ENCODE data around the gene CBFB. TPM values are rescaled to one million over a fixed set of nuclear protein-coding genes. Genes with fewer than 3 reads are reported as not detected.
"Not testable (repeated sequence)": the region's sequence is repeated elsewhere in the genome, so short reads cannot be mapped to it uniquely, and the experiment has no call there.

Gene CBFB
- total RNA-seq, 2 experiments from 2014 or later = 236 to 238 TPM

DNA sequence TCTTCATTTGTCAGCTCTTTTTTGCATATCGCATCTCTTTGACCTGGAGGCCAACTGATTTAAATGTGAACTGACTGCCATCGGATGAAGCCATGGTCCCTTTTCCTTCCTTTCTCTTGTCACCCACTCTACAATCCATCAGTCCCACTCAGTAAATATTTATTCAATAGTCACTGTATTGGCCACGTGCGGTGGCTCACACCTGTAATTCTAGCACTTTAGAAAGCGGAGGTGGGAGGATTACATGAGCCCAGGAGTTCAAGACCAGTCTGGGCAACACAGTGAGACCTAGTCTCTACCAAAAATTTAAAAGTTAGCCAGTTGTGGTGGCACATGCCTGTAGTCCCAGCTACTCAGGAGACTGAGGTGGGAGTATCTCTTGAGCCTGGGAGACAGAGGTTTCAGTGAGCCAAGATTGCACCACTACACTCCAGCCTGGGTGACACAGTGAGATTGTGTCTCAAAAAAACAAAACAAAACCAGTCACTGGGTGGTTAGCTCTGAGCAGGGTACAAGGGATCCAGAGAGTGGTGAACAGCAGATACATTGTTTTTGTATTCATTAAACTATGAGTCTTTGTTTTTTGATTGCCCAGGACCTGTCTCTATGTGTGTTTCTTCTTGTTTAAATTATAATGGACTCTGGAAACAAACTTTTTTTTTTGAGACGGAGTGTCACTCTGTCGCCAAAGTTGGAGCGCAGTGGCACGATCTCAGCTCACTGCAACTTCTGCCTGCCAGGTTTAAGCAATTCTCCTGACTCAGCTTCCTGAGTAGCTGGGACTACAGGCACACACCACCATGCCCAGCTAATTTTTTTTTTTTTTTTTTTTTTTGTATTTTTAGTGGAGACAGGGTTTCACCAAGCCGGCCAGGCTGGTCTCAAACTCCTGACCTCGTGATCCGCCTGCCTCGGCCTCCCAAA lies 87.7 kb downstream of the CBFB start:
- no peak overlapping the region for H3K27ac Mint-ChIP-seq
- no peak for DNase-seq
- H3K27me3 Mint-ChIP-seq = no peaks in the 10 kb centered on the region
- ChIA-PET CTCF (interaction anchor here (0.9 to 2.0 kb wide), 4 partner anchors 13 to 156 kb away, joined by 3 to 7 read pairs (median 5); partner anchors contain the start of gene CES3), POLR2A (interaction anchor here (1.0 kb wide), 1 partner anchor 99 kb away, joined by 3 read pairs; no protein-coding TSS in a partner anchor)
- H3K4me3 Mint-ChIP-seq = no peak overlapping the region
- H3K9me3 Mint-ChIP-seq = no peaks in the 10 kb centered on the region
- peaks cover 15% of the 10 kb centered on the region for H3K36me3 Mint-ChIP-seq (ENCODE audit: low read depth)
- peaks cover 18% of the 10 kb centered on the region for H3K4me1 Mint-ChIP-seq

DNA sequence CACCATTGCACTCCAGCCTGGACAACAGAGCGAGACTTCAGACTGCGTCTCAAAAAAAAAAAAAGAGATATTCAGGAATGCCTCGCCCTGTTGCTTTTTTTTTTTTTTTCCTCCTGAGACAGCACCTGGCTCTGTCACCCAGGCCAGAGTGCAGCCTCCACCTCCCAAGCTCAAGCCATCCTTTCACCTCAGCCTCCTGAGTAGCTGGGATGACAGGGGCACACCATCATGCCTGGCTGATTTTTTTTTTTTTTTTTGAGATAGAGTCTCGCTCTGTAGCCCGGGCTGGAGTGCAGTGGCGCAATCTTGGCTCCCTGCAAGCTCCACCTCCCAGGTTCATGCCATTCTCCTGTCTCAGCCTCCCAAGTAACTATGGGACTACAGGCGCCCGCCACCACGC lies 88.8 kb downstream of the CBFB start:
- Mint-ChIP-seq H3K27ac (no peak overlapping the region), H3K36me3 (ENCODE audit: low read depth) (peaks cover 18% of the 10 kb centered on the region), H3K4me1 (peaks cover 12% of the 10 kb centered on the region), H3K27me3 (no peaks in the 10 kb centered on the region), H3K4me3 (no peak overlapping the region), H3K9me3 (no peaks in the 10 kb centered on the region)
- POLR2A ChIA-PET = no interaction called here
- CTCF ChIA-PET = interaction anchor here (0.6 to 1.8 kb wide), 3 partner anchors 14 to 196 kb away, joined by 3 to 6 read pairs (median 4); no protein-coding TSS in a partner anchor
- DNase-seq = no peak

DNA sequence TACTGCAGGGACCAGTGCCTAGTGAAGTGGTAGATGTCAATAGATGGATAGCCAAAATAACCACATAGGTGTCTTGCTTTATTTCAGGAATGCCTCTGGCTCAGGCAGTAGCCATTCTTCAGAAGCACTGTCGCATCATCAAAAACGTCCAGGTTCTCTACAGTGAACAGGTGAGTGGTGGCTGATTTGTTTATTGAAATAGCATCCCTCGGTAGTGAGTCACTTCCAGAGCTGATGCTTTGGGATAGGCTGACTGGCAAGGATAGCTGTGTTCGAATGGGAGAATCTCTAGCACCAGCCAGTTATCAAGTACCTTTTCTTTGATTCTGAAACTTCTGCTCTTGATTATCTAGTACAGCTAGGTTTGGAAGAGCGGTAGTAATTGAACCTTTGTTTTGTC lies 91.1 kb downstream of the CBFB start:
- Mint-ChIP-seq H3K9me3 (no peaks in the 10 kb centered on the region), H3K4me1 (peaks cover 7% of the 10 kb centered on the region), H3K27ac (no peak overlapping the region), H3K4me3 (no peak overlapping the region), H3K36me3 (ENCODE audit: low read depth) (peaks cover 25% of the 10 kb centered on the region), H3K27me3 (no peaks in the 10 kb centered on the region)
- no peak for DNase-seq
- ChIA-PET CTCF (interaction anchor here (1.0 to 2.1 kb wide), 3 partner anchors 10 to 159 kb away, joined by 4 to 5 read pairs (median 5); partner anchors contain the start of genes CES3 and PHAF1), POLR2A (no interaction called here)

GRCh38 chr16:67122799-67123198 lies 93.8 kb downstream of the CBFB start:
- CTCF ChIA-PET, H3K9me3 Mint-ChIP-seq, H3K4me3 Mint-ChIP-seq, H3K4me1 Mint-ChIP-seq, POLR2A ChIA-PET, H3K27me3 Mint-ChIP-seq, DNase-seq, H3K27ac Mint-ChIP-seq: not testable (repeated sequence)
- peaks cover 30% of the 10 kb centered on the region for H3K36me3 Mint-ChIP-seq (ENCODE audit: low read depth)

- ChIA-PET CTCF (interaction anchor here (0.9 kb wide), 1 partner anchor 171 kb away, joined by 4 read pairs; no protein-coding TSS in a partner anchor), POLR2A (interaction anchor here (0.7 kb wide), 1 partner anchor 234 kb away, joined by 3 read pairs; no protein-coding TSS in a partner anchor)
- H3K36me3 Mint-ChIP-seq (ENCODE audit: low read depth) = peaks cover 32% of the 10 kb centered on the region
- H3K4me3 Mint-ChIP-seq = no peak overlapping the region
- no peak for DNase-seq
- H3K27me3 Mint-ChIP-seq = no peaks in the 10 kb centered on the region
- peaks cover 1% of the 10 kb centered on the region for H3K4me1 Mint-ChIP-seq
- H3K27ac Mint-ChIP-seq = no peak overlapping the region
- no peaks in the 10 kb centered on the region for H3K9me3 Mint-ChIP-seq
These were observed 99.5 kb downstream of the CBFB start for GRCh38 chr16:67128417-67128816.

DNA sequence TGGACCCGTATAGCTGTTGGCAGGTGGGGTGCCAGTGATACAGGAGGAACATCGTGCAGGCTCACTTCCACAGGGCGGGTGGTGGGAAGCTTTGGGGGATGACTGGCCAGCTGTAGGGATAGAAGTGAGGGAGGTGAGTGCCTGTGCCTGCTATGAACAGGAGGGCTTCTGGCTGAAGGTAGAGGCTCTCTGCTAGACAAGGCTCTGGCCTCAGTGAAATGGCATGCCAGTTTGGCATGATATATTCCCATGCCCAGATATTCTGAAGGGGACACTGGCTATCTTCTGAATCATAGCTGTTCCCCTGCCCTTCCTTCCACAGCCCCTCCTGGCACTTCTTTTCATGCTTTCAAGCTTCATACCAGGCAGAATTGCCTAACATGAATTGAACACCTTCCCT lies 99.9 kb downstream of the CBFB start:
- ChIA-PET POLR2A (interaction anchor here (0.7 kb wide), 1 partner anchor 234 kb away, joined by 3 read pairs; no protein-coding TSS in a partner anchor), CTCF (interaction anchor here (0.5 to 1.7 kb wide), 4 partner anchors 26 to 386 kb away, joined by 3 to 5 read pairs (median 4); partner anchors contain the start of gene CES3)
- no peaks in the 10 kb centered on the region for H3K9me3 Mint-ChIP-seq
- H3K4me1 Mint-ChIP-seq = peaks cover 1% of the 10 kb centered on the region
- H3K27me3 Mint-ChIP-seq = no peaks in the 10 kb centered on the region
- no peak overlapping the region for H3K27ac Mint-ChIP-seq
- peaks cover 28% of the 10 kb centered on the region for H3K36me3 Mint-ChIP-seq (ENCODE audit: low read depth)
- H3K4me3 Mint-ChIP-seq = no peak overlapping the region
- no peak for DNase-seq

- Mint-ChIP-seq H3K36me3 (ENCODE audit: low read depth) (peaks cover 25% of the 10 kb centered on the region), H3K27ac (no peak overlapping the region)
- POLR2A ChIA-PET = no interaction called here
These were observed 100.5 kb downstream of the CBFB start for GRCh38 chr16:67129422-67129821.

GRCh38 chr16:67137605-67138004 lies 108.7 kb downstream of the CBFB start:
- H3K9me3 Mint-ChIP-seq = no peaks in the 10 kb centered on the region
- H3K36me3 Mint-ChIP-seq (ENCODE audit: low read depth) = peaks cover 37% of the 10 kb centered on the region
- no peak overlapping the region for H3K4me3 Mint-ChIP-seq
- DNase-seq = no peak
- POLR2A ChIA-PET = interaction anchor here (1.3 kb wide), 2 partner anchors 13 to 107 kb away, joined by 3 read pairs; partner anchors contain the start of gene B3GNT9
- CTCF ChIA-PET = interaction anchor here (3.5 kb wide), 1 partner anchor 18 kb away, joined by 19 read pairs; no protein-coding TSS in a partner anchor
- H3K27me3 Mint-ChIP-seq = no peaks in the 10 kb centered on the region
- H3K4me1 Mint-ChIP-seq = no peaks in the 10 kb centered on the region
- H3K27ac Mint-ChIP-seq = no peak overlapping the region

More at GRCh38 chr16:67129422-67129821, 100.5 kb downstream of the CBFB start:
- CTCF ChIA-PET = interaction anchor here (0.5 to 1.7 kb wide), 5 partner anchors 10 to 385 kb away, joined by 3 to 5 read pairs (median 4); partner anchors contain the start of gene CES3
- Mint-ChIP-seq H3K4me1 (peaks cover 1% of the 10 kb centered on the region), H3K27me3 (no peaks in the 10 kb centered on the region), H3K9me3 (no peaks in the 10 kb centered on the region), H3K4me3 (no peak overlapping the region)
- no peak for DNase-seq

DNA sequence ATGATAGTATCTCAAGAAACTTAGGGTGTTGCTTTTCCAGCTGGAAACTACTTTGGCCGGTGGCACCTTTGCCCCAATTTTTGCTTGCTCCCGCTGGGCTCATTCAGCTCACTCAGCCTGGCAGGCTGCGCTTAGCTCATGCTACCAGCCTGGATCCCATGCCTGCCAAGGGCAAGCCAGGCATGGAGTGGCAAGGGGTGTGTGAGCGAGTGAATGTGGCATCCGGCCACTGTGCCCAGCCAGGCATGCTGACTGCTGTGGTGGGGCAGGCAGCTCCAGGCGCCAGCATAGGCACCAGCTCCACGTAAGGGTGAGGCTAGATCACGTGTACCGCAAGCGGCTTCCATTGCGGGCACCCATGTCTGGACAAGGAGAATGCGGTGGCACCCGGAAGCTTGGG lies 112.4 kb downstream of the CBFB start:
- Mint-ChIP-seq H3K36me3 (ENCODE audit: low read depth) (peaks cover 38% of the 10 kb centered on the region), H3K27me3 (no peaks in the 10 kb centered on the region)
- POLR2A ChIA-PET = interaction anchor here (0.8 to 2.8 kb wide), 5 partner anchors 10 to 111 kb away, joined by 3 to 10 read pairs (median 6); partner anchors contain the start of genes FBXL8, PHAF1 and TRADD

DNA sequence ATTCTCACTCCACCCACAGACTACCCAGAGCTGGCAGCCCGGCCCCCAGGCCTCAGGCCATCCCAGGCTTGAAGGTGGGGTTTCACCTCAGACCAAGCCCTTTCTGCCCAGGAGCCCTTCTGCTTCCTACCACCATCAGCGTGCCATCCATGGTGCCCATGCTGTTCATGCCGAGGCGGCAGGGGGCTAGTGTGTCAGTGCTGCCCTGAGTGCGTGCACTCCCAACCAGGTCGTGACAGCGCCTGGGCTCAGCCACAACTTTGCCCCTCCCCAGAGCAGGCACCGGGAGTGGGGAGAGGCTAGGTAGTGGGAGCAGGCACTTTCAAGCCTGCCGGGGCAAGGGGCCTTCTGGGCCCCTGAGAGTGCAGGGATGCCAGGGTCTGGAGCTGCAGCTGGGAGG lies 113.4 kb downstream of the CBFB start:
- no peaks in the 10 kb centered on the region for H3K4me1 Mint-ChIP-seq
- DNase-seq = no peak
- peaks cover 38% of the 10 kb centered on the region for H3K36me3 Mint-ChIP-seq (ENCODE audit: low read depth)
- H3K27me3 Mint-ChIP-seq = no peaks in the 10 kb centered on the region
- H3K27ac Mint-ChIP-seq = no peak overlapping the region
- H3K9me3 Mint-ChIP-seq = no peaks in the 10 kb centered on the region
- ChIA-PET POLR2A (interaction anchor here (2.1 to 2.8 kb wide), 2 partner anchors 12 to 16 kb away, joined by 10 read pairs; partner anchors contain the start of genes FBXL8 and TRADD), CTCF (interaction anchor here (2.2 kb wide), 1 partner anchor 13 kb away, joined by 10 read pairs; no protein-coding TSS in a partner anchor)
- no peak overlapping the region for H3K4me3 Mint-ChIP-seq

More for the DNA sequence above, 112.4 kb downstream of the CBFB start:
- no peak for DNase-seq
- H3K27ac Mint-ChIP-seq = no peak overlapping the region
- H3K4me1 Mint-ChIP-seq = no peaks in the 10 kb centered on the region
- H3K9me3 Mint-ChIP-seq = no peaks in the 10 kb centered on the region
- CTCF ChIA-PET = interaction anchor here (0.9 to 2.2 kb wide), 3 partner anchors 9 to 123 kb away, joined by 3 to 10 read pairs (median 4); partner anchors contain the start of gene B3GNT9
- H3K4me3 Mint-ChIP-seq = no peak overlapping the region

GRCh38 chr16:67144943-67145342 lies 116.0 kb downstream of the CBFB start:
- no peak overlapping the region for H3K27ac Mint-ChIP-seq
- DNase-seq = no peak
- no peaks in the 10 kb centered on the region for H3K27me3 Mint-ChIP-seq
- ChIA-PET POLR2A (interaction anchor here (1.0 to 1.6 kb wide), 2 partner anchors 14 to 193 kb away, joined by 3 to 4 read pairs; partner anchors contain the start of gene TRADD), CTCF (interaction anchor here (3.2 kb wide), 1 partner anchor 10 kb away, joined by 16 read pairs; no protein-coding TSS in a partner anchor)
- H3K4me1 Mint-ChIP-seq = peaks cover 6% of the 10 kb centered on the region
- H3K9me3 Mint-ChIP-seq = no peaks in the 10 kb centered on the region
- no peak overlapping the region for H3K4me3 Mint-ChIP-seq
- H3K36me3 Mint-ChIP-seq (ENCODE audit: low read depth) = peaks cover 51% of the 10 kb centered on the region

DNA sequence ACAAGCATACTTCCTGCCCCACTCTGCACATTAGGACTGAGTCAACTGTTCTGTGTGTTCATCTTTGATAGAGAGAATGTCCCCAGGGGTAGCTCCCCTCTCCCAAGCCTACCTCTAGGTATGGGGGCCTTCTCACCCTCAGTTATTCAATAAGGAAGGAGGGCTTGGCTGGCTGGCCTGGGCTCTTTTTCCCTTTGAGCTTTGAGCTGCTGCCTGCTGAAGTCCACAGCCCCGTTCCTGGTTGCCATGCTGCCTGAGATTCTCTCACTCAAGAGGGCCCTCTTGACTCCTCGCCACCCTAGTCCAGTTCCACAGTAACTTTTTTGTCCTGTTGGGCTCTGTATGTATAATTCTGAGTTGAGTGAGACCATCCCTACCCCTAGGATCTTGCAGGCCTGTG lies 116.8 kb downstream of the CBFB start:
- Mint-ChIP-seq H3K4me3 (no peak overlapping the region), H3K36me3 (ENCODE audit: low read depth) (peaks cover 45% of the 10 kb centered on the region), H3K9me3 (no peaks in the 10 kb centered on the region), H3K4me1 (peaks cover 6% of the 10 kb centered on the region), H3K27me3 (no peaks in the 10 kb centered on the region), H3K27ac (no peak overlapping the region)
- CTCF ChIA-PET = interaction anchor here (3.2 kb wide), 1 partner anchor 9 kb away, joined by 16 read pairs; no protein-coding TSS in a partner anchor
- POLR2A ChIA-PET = no interaction called here
- DNase-seq = no peak
